CD8-positive, alpha-beta memory T cell (primary cell): Measurements from ENCODE around the gene PDE9A. TPM values are rescaled to one million over a fixed set of nuclear protein-coding genes. Genes with fewer than 3 reads are reported as not detected.
"Not testable (repeated sequence)": the region's sequence is repeated elsewhere in the genome, so short reads cannot be mapped to it uniquely, and the experiment has no call there.

Experiments
- CTCF ChIA-PET: fragments of 350-600 bp; sonication (Branson Sonifier 250); formaldehyde crosslinking; loops from one replicate; lab custom pipeline; 2021; ENCODE audit warnings: antibody characterized with exemption; lab: Charles Lee
- POLR2A ChIA-PET: fragments of 350-600 bp; sonication (Branson Sonifier 250); formaldehyde crosslinking; loops from one replicate; lab custom pipeline; 2021; ENCODE audit warnings: antibody characterized with exemption; lab: Charles Lee
- DNase-seq, 5 donors: peaks; one replicate each; pipeline versions ENCODE4 v3.0.0 to v3.0.0-alpha.2; 2020 to 2022; ENCODE audit warnings: mixed read lengths in 1 of 5
- H3K27ac ChIP-seq: one replicate; pipeline ENCODE4 v1.7.0; 2013; ENCODE audit warnings: low read depth, mild to moderate bottlenecking, low read length, moderate library complexity
- H3K27me3 ChIP-seq: 2 replicates; pipeline ENCODE4 v1.7.0; 2013; ENCODE audit warnings: low read length, mild to moderate bottlenecking; ENCODE audit not compliant: insufficient read depth, poor library complexity, severe bottlenecking
- H3K36me3 ChIP-seq: 2 replicates; pipeline ENCODE4 v1.7.0; 2013; ENCODE audit warnings: mild to moderate bottlenecking, low read length, moderate library complexity; ENCODE audit not compliant: insufficient read depth
- H3K4me1 ChIP-seq: 2 replicates; pipeline ENCODE4 v1.7.0; 2013; ENCODE audit warnings: mild to moderate bottlenecking, low read length, moderate library complexity; ENCODE audit not compliant: insufficient read depth
- H3K4me3 ChIP-seq: 2 replicates; pipeline ENCODE4 v1.7.0; 2013; ENCODE audit warnings: mild to moderate bottlenecking, low read length
- H3K9me3 ChIP-seq: 2 replicates; pipeline ENCODE4 v1.7.0; 2013; ENCODE audit warnings: mild to moderate bottlenecking, low read length
- H3K27ac Mint-ChIP-seq, 8 donors: one replicate each; pipeline ENCODE4 v1.8.0; 2020 to 2021; ENCODE audit warnings: mixed read lengths in 8 of 8, mild to moderate bottlenecking in 6 of 8, inconsistent platforms in 3 of 8, moderate library complexity in 3 of 8
- H3K27me3 Mint-ChIP-seq, 2 donors: one replicate each; pipeline ENCODE4 v1.8.0; 2020 to 2021; ENCODE audit warnings: mixed read lengths in 2 of 2, mild to moderate bottlenecking in 1 of 2, moderate library complexity in 1 of 2
- H3K36me3 Mint-ChIP-seq, 3 donors: one replicate each; pipeline ENCODE4 v1.8.0; 2020 to 2021; ENCODE audit warnings: mixed read lengths in 3 of 3, inconsistent platforms in 1 of 3, mild to moderate bottlenecking in 1 of 3
- H3K4me1 Mint-ChIP-seq, 3 donors: one replicate each; pipeline ENCODE4 v1.8.0; 2020 to 2021; ENCODE audit warnings: mixed read lengths in 3 of 3, inconsistent platforms in 1 of 3, mild to moderate bottlenecking in 1 of 3
- H3K4me3 Mint-ChIP-seq, 7 donors: one replicate each; pipeline ENCODE4 v1.8.0; 2020 to 2021; ENCODE audit warnings: mixed read lengths in 7 of 7, mild to moderate bottlenecking in 6 of 7, moderate library complexity in 4 of 7, inconsistent platforms in 2 of 7
- H3K9me3 Mint-ChIP-seq, 5 donors: one replicate each; pipeline ENCODE4 v1.8.0; 2020 to 2022; ENCODE audit warnings: mixed read lengths in 5 of 5, mild to moderate bottlenecking in 3 of 5, moderate library complexity in 2 of 5, inconsistent platforms in 1 of 5
- polyA plus RNA-seq: library from polyadenylated mRNA; unstranded; fragments of 300-500 nt; fragmentation: Illumina TruSeq; gene quantifications from one replicate; pipeline ENCODE4 v1.2.3, GENCODE V29; 2021
- total RNA-seq, 2 experiments: library from RNA; stranded (reverse); gene quantifications; one replicate each; pipeline ENCODE4 v1.2.3, GENCODE V29; 2021

Gene PDE9A
- total and polyA plus RNA-seq, 3 experiments from 2014 or later = 1.5 to 2.6 (median 1.7) TPM

- Histone ChIP-seq H3K36me3 (no peaks in the 10 kb centered on the region), H3K27ac (no peak overlapping the region), H3K27me3 (no peaks in the 10 kb centered on the region), H3K4me3 (no peak overlapping the region), H3K9me3 (no peaks in the 10 kb centered on the region), H3K4me1 (no peaks in the 10 kb centered on the region)
- Mint-ChIP-seq H3K27ac (no peak overlapping the region), H3K27me3 (peaks cover 2 to 10% of the 10 kb centered on the region in 2 donors), H3K9me3 (no peaks in the 10 kb centered on the region), H3K36me3 (peaks cover 0 to 1% (median 0%) of the 10 kb centered on the region in 3 donors), H3K4me1 (no peaks in the 10 kb centered on the region), H3K4me3 (no peak overlapping the region)
- ChIA-PET CTCF (no interaction called here), POLR2A (no interaction called here)
- DNase-seq = no peak
These were observed 53.3 kb downstream of the PDE9A start for GRCh38 chr21:42706765-42707164.

- Histone ChIP-seq H3K4me1 (no peaks in the 10 kb centered on the region), H3K36me3 (no peaks in the 10 kb centered on the region), H3K27ac (no peak overlapping the region), H3K4me3 (no peak overlapping the region), H3K27me3 (no peaks in the 10 kb centered on the region), H3K9me3 (no peaks in the 10 kb centered on the region)
- peaks cover 2 to 10% of the 10 kb centered on the region in 2 donors for H3K27me3 Mint-ChIP-seq
- DNase-seq = no peak
- POLR2A ChIA-PET = no interaction called here
- no peak overlapping the region for H3K27ac Mint-ChIP-seq
- H3K4me1 Mint-ChIP-seq = no peaks in the 10 kb centered on the region
- H3K9me3 Mint-ChIP-seq = no peaks in the 10 kb centered on the region
- CTCF ChIA-PET = no interaction called here
- no peaks in the 10 kb centered on the region for H3K36me3 Mint-ChIP-seq
- H3K4me3 Mint-ChIP-seq = no peak overlapping the region
These were observed 53.9 kb downstream of the PDE9A start for GRCh38 chr21:42707207-42707830.

GRCh38 chr21:42708107-42708506 lies 54.7 kb downstream of the PDE9A start:
- DNase-seq = no peak
- CTCF ChIA-PET = no interaction called here

GRCh38 chr21:42708916-42709315 lies 55.5 kb downstream of the PDE9A start:
- H3K9me3 Mint-ChIP-seq, H3K27me3 ChIP-seq, H3K27me3 Mint-ChIP-seq, H3K27ac ChIP-seq, H3K4me1 Mint-ChIP-seq, H3K9me3 ChIP-seq, H3K36me3 Mint-ChIP-seq, POLR2A ChIA-PET, DNase-seq, H3K4me3 ChIP-seq, H3K27ac Mint-ChIP-seq, H3K36me3 ChIP-seq, H3K4me3 Mint-ChIP-seq, CTCF ChIA-PET, H3K4me1 ChIP-seq: not testable (repeated sequence)

More at GRCh38 chr21:42708107-42708506, 54.7 kb downstream of the PDE9A start:
- no peaks in the 10 kb centered on the region for H3K36me3 ChIP-seq
- POLR2A ChIA-PET = no interaction called here
- no peaks in the 10 kb centered on the region for H3K27me3 ChIP-seq
- Mint-ChIP-seq H3K36me3 (no peaks in the 10 kb centered on the region), H3K27me3 (peaks cover 2 to 6% of the 10 kb centered on the region in 2 donors), H3K27ac (no peak overlapping the region), H3K4me3 (no peak overlapping the region), H3K4me1 (no peaks in the 10 kb centered on the region), H3K9me3 (no peaks in the 10 kb centered on the region)
- no peak overlapping the region for H3K27ac ChIP-seq
- H3K4me1 ChIP-seq = no peaks in the 10 kb centered on the region
- no peaks in the 10 kb centered on the region for H3K9me3 ChIP-seq
- H3K4me3 ChIP-seq = no peak overlapping the region

GRCh38 chr21:42711667-42712066 lies 58.2 kb downstream of the PDE9A start:
- CTCF ChIA-PET = interaction anchor here (1.5 kb wide), 1 partner anchor 106 kb away, joined by 3 read pairs; no protein-coding TSS in a partner anchor
- no peaks in the 10 kb centered on the region for H3K9me3 Mint-ChIP-seq
- H3K4me3 Mint-ChIP-seq = no peak overlapping the region

GRCh38 chr21:42715427-42715826 lies 62.0 kb downstream of the PDE9A start:
- H3K36me3 ChIP-seq, H3K4me3 ChIP-seq, H3K27me3 ChIP-seq, H3K4me1 Mint-ChIP-seq, DNase-seq, H3K4me3 Mint-ChIP-seq, H3K27me3 Mint-ChIP-seq, H3K27ac Mint-ChIP-seq, H3K27ac ChIP-seq, CTCF ChIA-PET, POLR2A ChIA-PET, H3K4me1 ChIP-seq, H3K9me3 ChIP-seq, H3K36me3 Mint-ChIP-seq, H3K9me3 Mint-ChIP-seq: not testable (repeated sequence)

More at GRCh38 chr21:42711667-42712066, 58.2 kb downstream of the PDE9A start:
- no peak overlapping the region for H3K4me3 ChIP-seq
- H3K4me1 Mint-ChIP-seq = no peaks in the 10 kb centered on the region
- no peaks in the 10 kb centered on the region for H3K27me3 ChIP-seq
- no peak overlapping the region for H3K27ac Mint-ChIP-seq
- DNase-seq = no peak
- POLR2A ChIA-PET = no interaction called here
- H3K27ac ChIP-seq = no peak overlapping the region
- H3K4me1 ChIP-seq = no peaks in the 10 kb centered on the region
- H3K36me3 ChIP-seq = no peaks in the 10 kb centered on the region
- peaks cover 3 to 4% of the 10 kb centered on the region in 2 donors for H3K27me3 Mint-ChIP-seq
- no peaks in the 10 kb centered on the region for H3K36me3 Mint-ChIP-seq
- no peaks in the 10 kb centered on the region for H3K9me3 ChIP-seq

- Histone ChIP-seq H3K4me3 (no peak overlapping the region), H3K36me3 (no peaks in the 10 kb centered on the region), H3K9me3 (no peaks in the 10 kb centered on the region), H3K4me1 (no peaks in the 10 kb centered on the region), H3K27me3 (no peaks in the 10 kb centered on the region), H3K27ac (no peak overlapping the region)
- ChIA-PET CTCF (no interaction called here), POLR2A (no interaction called here)
- H3K27me3 Mint-ChIP-seq = peaks cover 3 to 7% of the 10 kb centered on the region in 2 donors
- no peak for DNase-seq
- H3K27ac Mint-ChIP-seq = no peak overlapping the region
- H3K9me3 Mint-ChIP-seq = no peaks in the 10 kb centered on the region
- H3K36me3 Mint-ChIP-seq = no peaks in the 10 kb centered on the region
- H3K4me1 Mint-ChIP-seq = no peaks in the 10 kb centered on the region
- H3K4me3 Mint-ChIP-seq = no peak overlapping the region
These were observed 62.7 kb downstream of the PDE9A start for GRCh38 chr21:42716074-42716473.

GRCh38 chr21:42720484-42720883 lies 67.1 kb downstream of the PDE9A start:
- H3K27ac ChIP-seq, CTCF ChIA-PET, H3K4me1 ChIP-seq, DNase-seq, H3K4me3 ChIP-seq, H3K27ac Mint-ChIP-seq, H3K36me3 ChIP-seq, H3K36me3 Mint-ChIP-seq, H3K27me3 ChIP-seq, H3K9me3 ChIP-seq, H3K4me1 Mint-ChIP-seq, H3K4me3 Mint-ChIP-seq, H3K9me3 Mint-ChIP-seq, POLR2A ChIA-PET: not testable (repeated sequence)
- peaks cover 11 to 14% of the 10 kb centered on the region in 2 donors for H3K27me3 Mint-ChIP-seq
